DND-41 (cell line): ENCODE data around the gene ACSL4.

Source experiments
- ATAC-seq: fragments of 200-7000 bp; cut with Tn5 transposase; 3 replicates; pipeline ENCODE4 v1.9.1; 2021; ENCODE audit warnings: low read depth; ENCODE audit not compliant: insufficient read depth
- DNase-seq: peaks from one replicate; pipeline ENCODE4 v3.0.0-alpha.2; 2020
- H2AFZ ChIP-seq: 2 replicates; pipeline ENCODE4 v1.6.0; 2012; ENCODE audit warnings: low read depth, low read length
- H3K27ac ChIP-seq: 2 replicates; pipeline ENCODE4 v1.5.1; 2012; ENCODE audit warnings: low read length, inconsistent platforms
- H3K27me3 ChIP-seq: fragments of 200-600 bp; sonication (generic); 2 replicates; pipeline ENCODE4 v1.6.0; 2012; ENCODE audit warnings: low read length, mild to moderate bottlenecking, inconsistent platforms; ENCODE audit not compliant: insufficient read depth, poor library complexity
- H3K36me3 ChIP-seq: 2 replicates; pipeline ENCODE4 v1.5.1; 2012; ENCODE audit warnings: low read length, inconsistent platforms; ENCODE audit not compliant: insufficient read depth
- H3K4me1 ChIP-seq: 2 replicates; pipeline ENCODE4 v1.5.1; 2012; ENCODE audit warnings: mild to moderate bottlenecking, low read length; ENCODE audit not compliant: insufficient read depth
- H3K4me2 ChIP-seq: 2 replicates; pipeline ENCODE4 v1.6.0; 2012; ENCODE audit warnings: mild to moderate bottlenecking, moderate library complexity, low read length, inconsistent platforms; ENCODE audit not compliant: insufficient read depth
- H3K4me3 ChIP-seq, 2 experiments: fragments of 200-600 bp in 1 of 2; shearing (Covaris generic) in 1 of 2; 2 replicates each; pipeline ENCODE4 v1.5.1; 2012 to 2016; ENCODE audit warnings: inconsistent platforms in 2 of 2, low read length in 2 of 2, mild to moderate bottlenecking in 2 of 2, low read depth in 1 of 2, moderate library complexity in 1 of 2
- H3K79me2 ChIP-seq: 2 replicates; pipeline ENCODE4 v1.6.0; 2012; ENCODE audit warnings: low read length, inconsistent platforms; ENCODE audit not compliant: insufficient read depth
- H3K9ac ChIP-seq: 2 replicates; pipeline ENCODE4 v1.6.0; 2012; ENCODE audit warnings: low read depth, mild to moderate bottlenecking, inconsistent platforms, low read length, moderate library complexity
- H3K9me3 ChIP-seq: 2 replicates; pipeline ENCODE4 v1.5.1; 2012; ENCODE audit warnings: low read length, moderate library complexity, mild to moderate bottlenecking, inconsistent platforms; ENCODE audit not compliant: insufficient read depth, severe bottlenecking
- H4K20me1 ChIP-seq: 2 replicates; pipeline ENCODE4 v1.6.0; 2012; ENCODE audit warnings: low read length; ENCODE audit not compliant: insufficient read depth
- CTCF ChIP-seq: IDR thresholded peaks from 2 replicates; pipeline ENCODE4 v1.5.1; 2012; ENCODE audit warnings: borderline replicate concordance, low read length, moderate library complexity, mild to moderate bottlenecking; ENCODE audit not compliant: poor library complexity, severe bottlenecking; ENCODE audit errors: extremely low read depth
- EZH2 ChIP-seq: IDR thresholded peaks from 3 replicates; pipeline ENCODE4 v1.6.1; 2012; ENCODE audit warnings: borderline replicate concordance, low read depth, mild to moderate bottlenecking, moderate library complexity, low read length, inconsistent platforms; ENCODE audit not compliant: severe bottlenecking

ACSL4 gene

GRCh38 chrX:109626637-109627036, 106.4 kb downstream of the ACSL4 start:
- no peak overlapping the region for H3K27ac ChIP-seq
- ATAC-seq (no peak), DNase-seq (no peak)
- no peak overlapping the region for H2AFZ ChIP-seq
- H3K4me2 ChIP-seq: no peak overlapping the region
- no peaks in the 10 kb centered on the region for H3K79me2 ChIP-seq
- H3K27me3 ChIP-seq: no peaks in the 10 kb centered on the region
- H3K36me3 ChIP-seq: no peaks in the 10 kb centered on the region
- TF ChIP-seq CTCF (no peak), EZH2 (no peak)
- H3K9me3 ChIP-seq: no peaks in the 10 kb centered on the region
- H4K20me1 ChIP-seq: no peaks in the 10 kb centered on the region
- no peak overlapping the region for H3K4me3 ChIP-seq
- no peak overlapping the region for H3K9ac ChIP-seq
- no peaks in the 10 kb centered on the region for H3K4me1 ChIP-seq

DNA sequence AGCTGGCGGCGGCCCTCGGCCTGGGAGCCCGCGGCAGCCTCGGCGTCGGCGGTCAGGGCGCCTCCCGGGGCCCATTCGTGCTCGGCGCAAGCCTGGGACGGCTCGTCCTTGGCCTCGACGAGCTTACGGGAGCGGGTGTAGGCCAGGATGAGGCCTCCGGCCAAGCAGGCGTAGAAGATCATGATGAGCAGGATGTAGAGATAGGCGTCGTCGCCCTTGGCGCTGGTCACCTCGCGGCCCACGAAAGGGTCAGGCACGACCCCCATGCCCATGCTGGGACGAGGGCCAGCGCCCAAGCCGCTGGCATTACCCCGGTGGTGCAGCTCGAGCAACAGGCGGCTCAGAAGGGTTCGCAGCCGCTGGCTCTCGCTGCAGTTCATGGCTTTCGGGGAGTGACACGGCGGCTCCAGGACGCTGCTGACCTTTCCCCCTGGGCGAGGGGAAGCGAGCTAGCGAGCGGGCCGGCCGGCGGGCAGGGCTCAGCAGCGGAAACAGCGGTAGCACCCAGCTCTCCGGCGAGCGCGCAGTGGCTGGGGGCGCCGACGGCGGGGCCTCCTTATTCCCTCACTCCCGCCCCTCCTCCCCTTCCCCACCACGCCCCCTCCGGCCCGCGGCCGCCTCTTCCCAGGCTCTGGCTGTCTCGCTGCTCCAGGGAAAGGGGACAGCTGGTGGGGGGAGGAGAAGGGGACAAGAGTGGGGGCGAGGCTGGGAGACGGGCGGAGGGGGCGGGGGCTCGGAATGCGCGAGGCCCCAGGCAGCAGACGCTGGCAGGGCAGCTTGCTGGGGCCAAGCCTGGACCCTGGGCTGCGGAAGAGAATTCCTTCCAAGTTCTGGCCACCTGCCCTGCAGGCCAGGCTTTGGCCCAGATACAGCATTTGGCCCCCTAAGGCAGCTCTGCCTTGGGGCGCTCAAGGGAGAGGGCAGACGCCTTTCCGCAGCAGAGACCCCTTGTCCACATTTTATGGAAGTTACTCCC, 108.1 kb downstream of the ACSL4 start, which contains the start of gene KCNE5:
TSS of gene KCNE5 (minus strand) at position 532 of the 976 bp plus-strand sequence. CDS start at position 380, 152 bp downstream.
- DNase-seq (no peak), ATAC-seq (no peak)
- Histone ChIP-seq H4K20me1 (no peaks in the 10 kb centered on the region), H3K9me3 (no peaks in the 10 kb centered on the region), H3K4me2 (no peak within 1 kb of the TSS), H3K79me2 (no peaks in the 10 kb centered on the region), H2AFZ (no peak within 1 kb of the TSS), H3K36me3 (no peaks in the 10 kb centered on the region), H3K27me3 (no peaks in the 10 kb centered on the region), H3K27ac (no peak within 1 kb of the TSS), H3K9ac (no peak within 1 kb of the TSS), H3K4me1 (no peaks in the 10 kb centered on the region), H3K4me3 (no peak within 1 kb of the TSS)
- TF ChIP-seq CTCF (no peak), EZH2 (no peak)

DNA sequence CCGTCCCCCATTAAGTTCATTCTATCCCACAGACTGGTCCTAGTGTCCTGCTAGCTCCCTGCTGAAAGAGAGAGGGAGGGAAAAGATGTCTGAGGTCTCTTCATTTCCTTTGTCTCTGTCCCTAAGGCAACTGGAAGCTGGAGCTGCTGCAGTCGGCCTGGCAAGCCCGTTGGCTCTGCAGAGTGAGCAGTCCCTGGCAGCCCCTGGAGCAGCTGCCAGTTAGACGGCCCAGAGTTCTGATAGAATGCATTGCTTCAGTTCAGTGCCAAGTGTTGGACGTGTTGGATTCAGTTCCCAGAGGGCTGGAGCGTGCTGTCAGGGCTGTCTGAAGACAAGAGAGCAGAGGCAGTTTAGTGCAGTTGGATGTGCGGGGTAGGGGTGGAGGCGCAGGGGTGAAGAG, 109.1 kb downstream of the ACSL4 start:
- no peak overlapping the region for H3K9ac ChIP-seq
- no peak overlapping the region for H3K4me2 ChIP-seq
- TF ChIP-seq EZH2 (no peak), CTCF (no peak)
- H3K36me3 ChIP-seq: no peaks in the 10 kb centered on the region
- H4K20me1 ChIP-seq: no peaks in the 10 kb centered on the region
- H3K4me1 ChIP-seq: no peaks in the 10 kb centered on the region; the same call in 1 of the 2 replicates
- no peaks in the 10 kb centered on the region for H3K9me3 ChIP-seq
- no peak overlapping the region for H3K4me3 ChIP-seq
- no peak overlapping the region for H2AFZ ChIP-seq
- ATAC-seq (no peak), DNase-seq (no peak)
- no peaks in the 10 kb centered on the region for H3K27me3 ChIP-seq
- H3K79me2 ChIP-seq: no peaks in the 10 kb centered on the region
- H3K27ac ChIP-seq: no peak overlapping the region
